Embryonic facial prominence (tissue), 1 donor: ENCODE results near the gene PCGF6.
"Not testable (repeated sequence)": the region's sequence is repeated elsewhere in the genome, so short reads cannot be mapped to it uniquely, and the experiment has no call there.

Source experiments
- DNase-seq: peaks from one replicate; pipeline ENCODE4 v3.0.0-alpha.2; 2016; ENCODE audit errors: extremely low spot score

Gene PCGF6

DNA sequence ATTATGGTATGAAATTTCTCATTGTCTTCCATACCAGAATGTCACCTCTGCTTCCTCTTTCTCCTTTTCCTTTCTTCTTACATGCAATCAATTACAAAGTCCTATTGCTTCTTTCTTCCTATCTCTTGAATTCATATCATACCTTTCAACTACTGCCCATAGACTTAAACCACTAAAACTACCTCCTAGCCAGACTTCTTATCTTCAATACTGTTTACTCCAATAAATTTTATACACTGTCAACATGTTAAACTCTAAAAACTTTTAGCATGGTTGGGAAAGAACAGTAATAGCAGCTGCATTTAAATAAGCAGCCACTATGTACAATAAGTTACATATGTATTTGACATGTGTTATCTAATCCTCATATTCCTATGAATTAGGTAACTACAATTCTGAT lies 34.9 kb downstream of the PCGF6 start:
- DNase-seq, result no peak

DNA sequence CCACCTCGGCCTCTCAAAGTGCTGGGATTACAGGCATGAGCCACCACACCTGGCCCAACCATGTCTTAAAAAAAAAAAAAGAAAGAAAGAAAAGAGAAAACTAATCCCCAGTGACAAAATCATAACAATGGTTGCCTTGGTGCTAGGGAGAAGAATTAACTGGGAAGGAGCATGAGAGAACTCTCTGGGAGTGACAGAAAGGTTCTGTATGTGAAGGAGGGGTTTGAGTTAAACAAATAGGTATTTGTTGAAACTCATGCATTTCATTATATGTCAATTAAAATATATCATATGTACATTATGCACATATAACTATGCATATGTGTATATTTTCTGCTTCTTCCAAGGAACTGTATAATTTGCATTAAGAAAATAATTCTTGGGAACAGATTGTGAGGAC lies 40.7 kb downstream of the PCGF6 start:
- no peak for DNase-seq

GRCh38 chr10:103307594-103307993 lies 43.3 kb downstream of the PCGF6 start:
- no peak for DNase-seq

DNA sequence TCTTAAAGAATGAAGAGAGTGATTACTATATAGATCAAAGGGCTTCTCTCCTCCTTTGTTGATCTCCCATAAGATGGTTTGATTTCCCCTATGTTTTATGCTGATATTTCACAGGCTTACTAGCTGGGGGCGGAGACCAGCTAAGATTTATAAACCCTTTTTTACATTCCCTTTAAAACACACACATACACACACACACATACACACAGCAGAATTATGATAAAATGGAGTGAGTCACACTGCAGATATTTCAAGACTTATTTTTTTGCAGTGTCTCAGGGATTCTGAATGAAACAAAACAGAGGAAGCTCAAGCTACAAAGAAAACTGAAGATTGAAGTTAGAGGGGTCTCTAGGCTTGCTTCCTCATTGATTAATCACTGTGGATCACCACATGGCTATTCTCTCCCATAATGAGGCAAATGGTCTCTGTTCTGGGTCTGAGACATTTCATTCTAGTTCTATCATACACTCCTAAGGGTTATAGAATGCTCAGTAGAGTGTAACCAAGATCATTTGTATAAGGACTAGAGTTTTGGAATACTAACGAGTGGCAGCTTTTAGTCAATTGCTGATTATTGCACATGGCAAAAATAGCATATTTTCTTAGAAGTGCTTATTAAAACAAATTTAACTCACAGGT lies 55.4 kb downstream of the PCGF6 start:
- no peak for DNase-seq

DNA sequence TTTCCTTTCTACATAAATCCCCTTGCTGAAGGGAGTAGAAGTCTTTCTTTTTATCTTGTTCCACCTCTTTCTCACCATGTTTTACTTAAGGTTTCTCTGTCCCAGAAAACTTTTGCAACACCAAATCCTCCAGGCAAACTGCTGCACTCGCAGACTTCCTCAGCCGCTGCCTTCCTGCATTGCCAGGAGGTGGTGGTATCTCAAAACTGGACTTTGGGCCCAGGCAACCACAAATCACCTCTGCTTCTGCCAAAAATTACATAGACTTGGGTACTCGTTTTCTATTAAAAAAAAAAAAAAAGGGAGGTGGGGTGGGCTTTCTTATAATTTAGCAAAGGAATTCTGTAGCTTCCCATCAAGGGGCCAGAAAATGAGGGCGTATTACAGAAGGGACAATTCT lies 59.4 kb downstream of the PCGF6 start:
- no peak for DNase-seq

DNA sequence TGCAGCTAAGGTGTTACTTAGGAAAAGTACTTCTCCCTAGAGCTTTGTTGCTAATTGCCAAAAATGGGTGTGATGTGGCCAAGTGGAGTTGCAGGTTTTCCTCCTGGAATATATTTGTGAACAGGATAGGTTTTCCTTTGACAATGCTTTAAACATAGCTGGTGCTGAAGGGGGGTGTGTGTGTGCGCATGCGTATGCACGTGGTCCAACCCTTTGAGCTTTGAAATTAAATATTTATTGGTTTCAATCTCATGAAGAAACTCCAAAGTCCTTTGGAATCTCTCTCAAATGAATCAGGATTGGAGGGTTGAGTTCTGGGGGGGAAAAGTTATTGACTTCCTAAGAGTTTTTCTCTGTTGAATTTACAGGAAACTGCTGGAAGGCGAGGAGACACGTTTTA lies 62.9 kb downstream of the PCGF6 start:
- DNase-seq, result no peak

DNA sequence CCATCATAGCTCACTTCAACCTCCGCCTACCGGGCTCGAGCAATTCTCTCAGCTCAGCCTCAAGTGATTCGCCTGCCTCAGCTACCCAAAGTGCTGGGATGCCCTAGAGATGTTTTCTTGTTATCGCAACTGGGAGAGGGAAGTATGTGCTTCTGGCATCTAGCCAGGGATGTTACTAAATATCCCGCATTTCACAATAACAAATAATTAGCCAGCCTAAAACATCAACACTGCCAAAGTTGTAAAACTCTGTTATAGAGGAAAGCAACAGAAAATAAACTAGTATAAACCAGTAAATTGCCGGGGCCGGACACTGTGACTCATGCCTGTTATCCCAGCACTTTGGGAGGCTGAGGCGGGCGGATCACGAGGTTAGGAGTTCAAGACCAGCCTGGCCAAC lies 66.8 kb downstream of the PCGF6 start:
- no peak for DNase-seq

DNA sequence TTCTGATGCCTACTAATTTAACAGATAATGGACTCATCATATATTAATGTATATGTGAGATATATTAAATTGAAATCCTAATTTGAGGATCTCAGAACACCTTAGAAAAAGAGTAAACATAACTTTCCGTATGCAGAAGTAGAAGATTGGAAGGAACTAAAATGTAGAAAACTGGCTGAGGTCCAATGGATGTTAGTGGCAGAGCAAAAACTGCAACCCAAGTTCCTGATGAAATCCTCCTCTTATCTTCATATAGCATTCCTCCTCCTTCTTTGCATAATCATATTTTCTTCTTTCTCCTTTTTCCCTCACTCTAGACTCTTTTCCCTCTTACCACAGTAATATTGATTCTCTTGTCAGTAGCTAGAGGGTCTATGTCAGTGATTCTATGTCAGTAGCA lies 68.0 kb downstream of the PCGF6 start:
- DNase-seq, result no peak

DNA sequence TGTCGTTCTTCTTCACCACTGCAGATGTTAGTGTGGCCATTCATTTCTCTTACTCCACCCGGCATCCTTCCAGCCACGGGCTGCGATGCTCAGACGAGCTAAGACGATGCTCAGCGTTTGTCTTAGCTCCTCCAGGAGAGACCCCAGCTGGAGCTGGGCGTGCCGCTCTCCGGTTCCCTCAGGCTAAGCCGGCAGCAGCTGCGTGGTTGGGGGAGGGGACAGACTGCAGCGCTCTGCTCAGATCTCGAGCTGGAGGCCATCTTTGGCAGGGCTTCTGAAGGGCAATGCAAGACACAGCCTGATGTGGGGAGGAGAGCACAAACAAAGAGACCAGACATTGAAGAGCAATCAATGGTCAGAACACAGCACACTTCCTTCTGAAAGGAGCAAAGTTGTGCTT lies 69.2 kb downstream of the PCGF6 start:
- no peak for DNase-seq

- DNase-seq, result no peak
Measured at GRCh38 chr10:103280506-103280905, 70.4 kb downstream of the PCGF6 start.

DNA sequence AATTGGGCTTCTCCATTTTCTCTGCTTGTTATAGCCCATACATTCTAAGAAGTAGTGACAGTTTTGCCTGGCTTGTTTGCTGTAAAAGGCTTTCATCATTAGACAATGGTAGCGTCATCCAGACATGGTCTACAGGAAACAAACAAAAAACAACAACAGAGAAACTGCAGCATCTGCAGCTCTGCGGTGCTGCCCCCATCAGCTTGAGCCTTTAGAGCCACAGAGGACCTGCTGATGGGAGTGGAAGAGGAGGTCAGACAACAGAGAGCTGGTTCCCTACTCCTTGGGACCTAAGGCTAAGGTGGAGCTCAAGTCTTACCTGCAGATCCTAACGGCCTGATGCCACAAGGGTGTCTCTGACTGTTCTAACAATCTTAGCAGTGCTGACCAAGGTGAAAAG lies 70.9 kb downstream of the PCGF6 start:
- no peak for DNase-seq

DNA sequence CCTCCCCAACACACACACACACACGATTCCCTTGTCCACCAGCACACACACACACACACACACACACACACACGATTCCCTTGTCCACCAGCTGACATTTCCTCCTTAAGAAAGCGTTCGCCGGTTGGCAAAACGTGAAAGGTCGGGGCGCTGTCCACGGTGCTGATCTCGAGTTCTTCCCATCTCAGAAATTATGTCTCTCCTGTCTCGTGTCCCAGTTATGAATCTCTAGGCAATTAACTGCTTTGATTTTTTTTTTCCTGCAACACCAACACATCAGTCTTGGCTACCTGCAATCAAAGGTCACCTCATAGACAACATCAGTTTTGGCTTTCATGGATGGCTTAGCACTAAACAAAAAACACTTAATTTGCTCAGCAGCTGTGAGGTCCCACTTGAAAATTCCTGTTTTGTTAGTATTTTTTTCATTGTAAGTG lies 72.1 kb downstream of the PCGF6 start:
- DNase-seq, result no peak

DNA sequence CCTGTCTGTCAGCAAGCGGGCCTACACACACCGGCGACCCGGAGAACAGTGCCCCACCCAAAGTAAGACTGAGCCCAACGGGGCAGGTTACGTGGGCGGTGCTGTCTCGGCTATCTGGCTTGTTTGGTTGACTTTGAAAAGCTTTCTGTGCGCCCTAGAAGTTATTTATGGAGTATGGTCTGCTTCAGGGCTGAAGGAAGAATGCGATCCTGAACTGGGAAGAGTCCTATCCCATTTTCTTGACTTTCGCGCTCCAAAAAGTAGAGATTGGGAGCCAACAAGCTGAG lies 72.5 kb downstream of the PCGF6 start:
- no peak for DNase-seq

GRCh38 chr10:103277713-103278536 lies 73.0 kb downstream of the PCGF6 start:
- DNase-seq, result no peak

DNA sequence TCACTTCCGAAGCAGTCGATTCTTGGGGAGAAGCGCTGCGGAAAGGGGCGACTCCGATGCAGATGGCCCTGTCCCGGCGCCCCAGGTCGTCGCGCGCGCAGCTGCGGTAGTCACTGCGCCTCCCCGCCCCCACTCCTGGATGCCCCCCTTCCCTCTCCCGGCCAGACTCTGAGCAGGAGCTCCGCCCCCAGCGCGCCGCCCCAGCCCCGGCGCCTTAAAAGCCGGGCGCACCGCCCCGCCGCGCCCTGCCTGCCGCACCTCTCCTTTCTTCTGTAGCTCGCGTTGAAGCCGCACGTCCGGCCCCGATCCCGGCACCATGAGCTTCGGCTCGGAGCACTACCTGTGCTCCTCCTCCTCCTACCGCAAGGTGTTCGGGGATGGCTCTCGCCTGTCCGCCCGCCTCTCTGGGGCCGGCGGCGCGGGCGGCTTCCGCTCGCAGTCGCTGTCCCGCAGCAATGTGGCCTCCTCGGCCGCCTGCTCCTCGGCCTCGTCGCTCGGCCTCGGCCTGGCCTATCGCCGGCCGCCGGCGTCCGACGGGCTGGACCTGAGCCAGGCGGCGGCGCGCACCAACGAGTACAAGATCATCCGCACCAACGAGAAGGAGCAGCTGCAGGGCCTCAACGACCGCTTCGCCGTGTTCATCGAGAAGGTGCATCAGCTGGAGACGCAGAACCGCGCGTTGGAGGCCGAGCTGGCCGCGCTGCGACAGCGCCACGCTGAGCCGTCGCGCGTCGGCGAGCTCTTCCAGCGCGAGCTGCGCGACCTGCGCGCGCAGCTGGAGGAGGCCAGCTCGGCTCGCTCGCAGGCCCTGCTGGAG lies 73.8 kb downstream of the PCGF6 start, which contains the start of gene INA:
TSS of gene INA (plus strand) at position 243 of the 817 bp plus-strand sequence. CDS start at position 317, 74 bp downstream.
- DNase-seq, result no peak

DNA sequence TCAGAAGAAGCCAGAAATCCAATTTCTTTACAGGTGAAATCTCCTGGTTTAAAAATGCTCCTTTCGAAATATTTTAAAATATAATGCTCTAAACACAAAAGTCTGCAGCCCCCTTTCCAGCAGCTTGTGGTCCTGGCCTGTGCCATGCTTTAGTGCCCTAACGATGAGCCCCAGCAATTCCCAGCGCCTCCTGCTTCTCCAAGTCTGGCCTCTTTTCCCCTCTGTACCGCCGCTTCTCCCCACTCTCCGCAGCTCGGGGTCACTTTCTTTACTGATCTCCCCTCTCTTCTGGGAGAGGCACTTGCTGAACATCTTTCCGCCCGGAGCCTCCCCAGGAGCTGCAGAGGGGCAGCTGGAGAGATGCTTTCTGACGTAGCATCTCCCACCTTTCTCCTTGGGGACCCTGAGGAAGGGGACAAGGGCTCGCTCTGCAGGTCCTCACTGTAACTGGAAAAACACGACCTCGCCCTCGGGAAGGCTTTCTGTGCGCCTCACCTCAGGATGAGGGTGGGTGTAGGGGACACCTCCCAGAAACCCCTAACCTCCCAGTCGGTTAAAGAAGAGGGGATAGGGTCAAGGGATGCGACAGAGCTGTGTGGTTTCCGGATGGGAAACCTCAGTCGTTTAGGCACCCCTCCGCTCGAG lies 74.6 kb downstream of the PCGF6 start:
- no peak for DNase-seq

- DNase-seq, result no peak
Measured at GRCh38 chr10:103273041-103273441, 77.9 kb downstream of the PCGF6 start.

DNA sequence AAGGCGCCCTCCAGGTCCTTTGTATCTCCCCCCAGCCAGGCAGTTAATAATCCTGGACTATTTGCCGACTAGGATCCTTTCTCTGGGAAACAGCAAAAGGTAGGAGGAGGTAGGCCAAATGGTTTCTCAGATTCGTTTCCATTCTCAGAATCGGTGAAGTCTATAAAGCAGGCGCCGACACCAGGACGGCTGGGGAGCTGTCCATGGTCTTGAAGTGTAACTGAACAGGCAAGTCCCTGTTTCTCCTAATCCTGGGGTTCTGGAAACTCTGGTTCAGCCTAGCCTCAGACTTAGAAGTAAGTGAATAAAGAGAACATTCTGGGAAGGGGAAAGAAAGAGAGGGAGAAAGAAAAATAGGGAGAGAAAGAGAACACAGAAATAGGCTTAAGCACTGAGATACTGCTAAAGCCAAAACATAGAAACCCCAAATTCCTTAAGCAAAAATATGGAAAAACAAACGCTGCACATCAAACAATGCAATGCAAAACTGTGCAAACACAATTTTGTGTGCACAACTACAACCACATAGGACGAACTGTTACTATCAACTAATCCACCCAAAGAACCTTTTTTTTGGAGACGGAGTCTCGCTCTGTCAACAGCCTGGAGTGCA lies 85.1 kb downstream of the PCGF6 start:
- DNase-seq, result no peak

DNA sequence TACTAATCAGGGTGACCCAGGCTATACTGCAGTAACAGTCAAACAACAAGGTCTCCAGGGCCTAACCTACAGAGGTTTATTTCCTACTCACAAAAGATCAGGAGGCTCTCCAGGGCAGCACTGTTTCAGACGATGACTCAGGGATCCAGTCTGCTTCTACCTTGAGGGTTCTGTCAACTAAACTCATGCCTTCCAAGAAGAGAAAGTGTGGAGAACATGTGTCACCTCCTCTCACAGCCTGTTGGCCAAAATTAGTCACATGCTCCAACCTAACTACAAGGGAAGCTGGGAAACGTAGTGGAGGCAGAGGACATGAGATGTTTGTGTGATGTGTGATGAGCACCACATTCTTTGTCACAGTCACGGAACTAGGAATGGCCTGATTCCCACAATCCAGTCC lies 88.7 kb downstream of the PCGF6 start:
- DNase-seq, result no peak

- DNase-seq, result no peak
Measured at GRCh38 chr10:103259989-103260388, 91.0 kb downstream of the PCGF6 start.

GRCh38 chr10:103258928-103259327 lies 92.0 kb downstream of the PCGF6 start:
- DNase-seq, result not testable (repeated sequence)

DNA sequence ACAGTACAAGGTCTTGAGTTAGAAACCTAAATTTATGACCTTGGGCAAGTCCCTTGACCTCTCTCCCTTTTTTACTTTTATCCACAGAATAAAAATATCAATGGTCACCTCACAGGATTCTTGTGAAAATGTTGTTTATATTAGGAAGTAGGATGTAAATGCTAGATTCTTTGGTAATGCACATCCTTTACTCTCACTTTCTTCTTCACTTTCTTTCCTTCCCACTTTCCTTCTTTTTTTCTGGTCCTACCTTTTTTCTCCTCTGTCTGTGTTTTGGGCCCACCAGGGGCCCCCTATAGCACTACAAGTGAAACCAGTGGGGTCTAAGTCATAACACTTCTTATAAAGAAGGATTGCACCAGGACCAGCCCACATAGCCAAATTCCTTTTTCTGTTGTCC lies 93.1 kb downstream of the PCGF6 start:
- no peak for DNase-seq
